Measurements from ENCODE around the gene INPP5B. TPM values are rescaled to one million over a fixed set of nuclear protein-coding genes. Genes with fewer than 3 reads are reported as not detected.

Gene INPP5B
- total RNA-seq, 1 donor from 2014 or later: 19.3 TPM

GRCh38 chr1:37831109-37831508 lies 115.7 kb downstream of the INPP5B start:
- peaks cover 33% of the 10 kb centered on the region for H3K36me3 Mint-ChIP-seq
- no peaks in the 10 kb centered on the region for H3K4me1 Mint-ChIP-seq (ENCODE audit: unreplicated experiment)
- no peak for DNase-seq (ENCODE audit: extremely low spot score, unreplicated experiment)
- H3K9me3 Mint-ChIP-seq: no peaks in the 10 kb centered on the region
- H3K27ac Mint-ChIP-seq: no peak overlapping the region
- TF ChIP-seq, protein P1, sequence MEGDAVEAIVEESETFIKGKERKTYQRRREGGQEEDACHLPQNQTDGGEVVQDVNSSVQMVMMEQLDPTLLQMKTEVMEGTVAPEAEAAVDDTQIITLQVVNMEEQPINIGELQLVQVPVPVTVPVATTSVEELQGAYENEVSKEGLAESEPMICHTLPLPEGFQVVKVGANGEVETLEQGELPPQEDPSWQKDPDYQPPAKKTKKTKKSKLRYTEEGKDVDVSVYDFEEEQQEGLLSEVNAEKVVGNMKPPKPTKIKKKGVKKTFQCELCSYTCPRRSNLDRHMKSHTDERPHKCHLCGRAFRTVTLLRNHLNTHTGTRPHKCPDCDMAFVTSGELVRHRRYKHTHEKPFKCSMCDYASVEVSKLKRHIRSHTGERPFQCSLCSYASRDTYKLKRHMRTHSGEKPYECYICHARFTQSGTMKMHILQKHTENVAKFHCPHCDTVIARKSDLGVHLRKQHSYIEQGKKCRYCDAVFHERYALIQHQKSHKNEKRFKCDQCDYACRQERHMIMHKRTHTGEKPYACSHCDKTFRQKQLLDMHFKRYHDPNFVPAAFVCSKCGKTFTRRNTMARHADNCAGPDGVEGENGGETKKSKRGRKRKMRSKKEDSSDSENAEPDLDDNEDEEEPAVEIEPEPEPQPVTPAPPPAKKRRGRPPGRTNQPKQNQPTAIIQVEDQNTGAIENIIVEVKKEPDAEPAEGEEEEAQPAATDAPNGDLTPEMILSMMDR (conservative IDR thresholded peaks at IDR 0.05): no peak
- no peak overlapping the region for H3K4me3 Mint-ChIP-seq
- no peaks in the 10 kb centered on the region for H3K27me3 Mint-ChIP-seq

GRCh38 chr1:37828410-37829074 lies 118.3 kb downstream of the INPP5B start:
- H3K4me1 Mint-ChIP-seq (ENCODE audit: unreplicated experiment): no peaks in the 10 kb centered on the region
- no peak for DNase-seq (ENCODE audit: extremely low spot score, unreplicated experiment)
- H3K4me3 Mint-ChIP-seq: no peak overlapping the region
- peaks cover 24% of the 10 kb centered on the region for H3K36me3 Mint-ChIP-seq
- no peak overlapping the region for H3K27ac Mint-ChIP-seq
- TF ChIP-seq, protein P1 (conservative IDR thresholded peaks at IDR 0.05): no peak
- H3K27me3 Mint-ChIP-seq: no peaks in the 10 kb centered on the region
- H3K9me3 Mint-ChIP-seq: no peaks in the 10 kb centered on the region

DNA sequence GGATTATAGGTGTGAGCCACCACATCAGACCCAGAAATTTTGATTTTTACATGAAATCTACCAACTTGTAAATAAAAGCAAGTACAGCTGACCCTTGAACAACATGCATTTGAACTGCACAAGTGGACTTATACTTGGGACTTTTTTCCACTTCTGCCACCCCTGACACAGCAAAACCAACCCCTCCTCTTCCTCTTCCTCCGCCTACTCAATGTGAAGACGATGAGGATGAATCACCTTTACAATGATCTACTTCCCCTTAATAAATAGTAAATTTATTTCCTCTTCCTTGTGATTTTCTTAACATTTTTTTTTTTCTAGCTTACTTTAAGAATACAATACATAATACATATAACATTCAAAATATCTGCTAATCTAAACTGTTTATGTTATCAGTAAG lies 121.3 kb downstream of the INPP5B start:
- no peak for DNase-seq (ENCODE audit: extremely low spot score, unreplicated experiment)
- Mint-ChIP-seq H3K27me3 (no peaks in the 10 kb centered on the region), H3K9me3 (no peaks in the 10 kb centered on the region)

GRCh38 chr1:37824001-37824400 lies 122.9 kb downstream of the INPP5B start:
- Mint-ChIP-seq H3K36me3 (peaks cover 18% of the 10 kb centered on the region), H3K9me3 (no peaks in the 10 kb centered on the region), H3K27ac (no peak overlapping the region), H3K4me3 (no peak overlapping the region), H3K27me3 (no peaks in the 10 kb centered on the region), H3K4me1 (ENCODE audit: unreplicated experiment) (no peaks in the 10 kb centered on the region)
- DNase-seq (ENCODE audit: extremely low spot score, unreplicated experiment): no peak
- TF ChIP-seq, protein P1 (conservative IDR thresholded peaks at IDR 0.05): no peak

More for the DNA sequence above, 121.3 kb downstream of the INPP5B start:
- no peak overlapping the region for H3K27ac Mint-ChIP-seq
- H3K36me3 Mint-ChIP-seq: peaks cover 19% of the 10 kb centered on the region
- TF ChIP-seq, protein P1 (conservative IDR thresholded peaks at IDR 0.05): no peak
- H3K4me1 Mint-ChIP-seq (ENCODE audit: unreplicated experiment): no peaks in the 10 kb centered on the region
- H3K4me3 Mint-ChIP-seq: no peak overlapping the region

- no peak overlapping the region for H3K27ac Mint-ChIP-seq
- no peaks in the 10 kb centered on the region for H3K9me3 Mint-ChIP-seq
- no peaks in the 10 kb centered on the region for H3K27me3 Mint-ChIP-seq
- H3K4me1 Mint-ChIP-seq (ENCODE audit: unreplicated experiment): no peaks in the 10 kb centered on the region
- DNase-seq (ENCODE audit: extremely low spot score, unreplicated experiment): no peak
- no peak overlapping the region for H3K4me3 Mint-ChIP-seq
- H3K36me3 Mint-ChIP-seq: peaks cover 18% of the 10 kb centered on the region
- TF ChIP-seq, protein P1 (conservative IDR thresholded peaks at IDR 0.05): no peak
Observed at GRCh38 chr1:37822906-37823815, 123.7 kb downstream of the INPP5B start.
